Activated T-cell treated with anti-CD3 and anti-CD28 coated beads for 4 hours (primary cell): ENCODE measurements around the gene TIMP4.

ENCODE experiments used
- DNase-seq: peaks from one replicate; pipeline ENCODE4 v3.0.0-alpha.2; 2020

The TIMP4 gene

GRCh38 chr3:12158387-12159226, at the start of gene TIMP4:
TSS of gene TIMP4 (minus strand) at chr3:12158912. CDS start at chr3:12158840, 72 bp downstream.
- no peak for DNase-seq

GRCh38 chr3:12205171-12205570, 46.5 kb upstream of the TIMP4 start:
- no peak for DNase-seq

- no peak for DNase-seq
These were observed 43.1 kb upstream of the TIMP4 start for GRCh38 chr3:12201813-12202212.

GRCh38 chr3:12198301-12198700, 39.6 kb upstream of the TIMP4 start:
- no peak for DNase-seq

GRCh38 chr3:12197475-12197874, 38.8 kb upstream of the TIMP4 start:
- no peak for DNase-seq

GRCh38 chr3:12196684-12197083, 38.0 kb upstream of the TIMP4 start:
- DNase-seq = no peak

- DNase-seq = no peak
These were observed 36.5 kb upstream of the TIMP4 start for GRCh38 chr3:12195231-12195630.

GRCh38 chr3:12194669-12195161, 36.0 kb upstream of the TIMP4 start:
- no peak for DNase-seq

GRCh38 chr3:12194209-12194608, 35.5 kb upstream of the TIMP4 start:
- no peak for DNase-seq

GRCh38 chr3:12193485-12194165, 34.9 kb upstream of the TIMP4 start:
- no peak for DNase-seq

GRCh38 chr3:12192655-12193484, 34.2 kb upstream of the TIMP4 start:
- DNase-seq = no peak

- no peak for DNase-seq
These were observed 33.5 kb upstream of the TIMP4 start for GRCh38 chr3:12192173-12192572.

GRCh38 chr3:12191559-12191958, 32.8 kb upstream of the TIMP4 start:
- no peak for DNase-seq

- no peak for DNase-seq
These were observed 32.1 kb upstream of the TIMP4 start for GRCh38 chr3:12190832-12191231.

GRCh38 chr3:12190221-12190807, 31.6 kb upstream of the TIMP4 start:
- DNase-seq = no peak

GRCh38 chr3:12188681-12189287, 30.1 kb upstream of the TIMP4 start:
- DNase-seq = no peak

GRCh38 chr3:12188328-12188648, 29.6 kb upstream of the TIMP4 start:
- DNase-seq = no peak

- DNase-seq = peak; percentile 7
These were observed 29.0 kb upstream of the TIMP4 start for GRCh38 chr3:12187448-12188327.

- no peak for DNase-seq
These were observed 28.0 kb upstream of the TIMP4 start for GRCh38 chr3:12186515-12187286.

- DNase-seq = no peak
These were observed 27.3 kb upstream of the TIMP4 start for GRCh38 chr3:12186046-12186445.
